PFSK-1 (cell line): ENCODE data around the gene HPCA.

Experiments used
- FOXP2 ChIP-seq: optimal IDR thresholded peaks from 2 replicates; pipeline ENCODE3; 2011; ENCODE audit warnings: borderline replicate concordance, control low read depth, inconsistent platforms; ENCODE audit not compliant: insufficient read depth; ENCODE audit errors: extremely low read length, extremely low read depth
- POLR2AphosphoS5 ChIP-seq: IDR thresholded peaks from 2 replicates; pipeline ENCODE4 v1.6.1; 2012; ENCODE audit warnings: low read depth, mild to moderate bottlenecking, control low read depth, low read length, moderate library complexity
- SIN3A ChIP-seq: IDR thresholded peaks from 2 replicates; pipeline ENCODE4 v1.6.1; 2012; ENCODE audit warnings: mild to moderate bottlenecking, low read length, moderate library complexity, borderline replicate concordance; ENCODE audit not compliant: insufficient read depth
- TAF1 ChIP-seq: IDR thresholded peaks from 2 replicates; pipeline ENCODE4 v1.6.1; 2012; ENCODE audit warnings: low read length, control low read depth, borderline replicate concordance; ENCODE audit not compliant: insufficient read depth
- TF ChIP-seq, protein P1 (sequence below), 2 experiments: IDR thresholded peaks; 2 replicates each; pipeline versions ENCODE4 v1.6.1 to v1.8.0; 2011 to 2012; ENCODE audit warnings: low read depth in 2 of 2, low read length in 2 of 2, control low read depth in 1 of 2, inconsistent platforms in 1 of 2, mild to moderate bottlenecking in 1 of 2, moderate library complexity in 1 of 2; ENCODE audit not compliant: insufficient read depth in 1 of 2

The HPCA gene

DNA sequence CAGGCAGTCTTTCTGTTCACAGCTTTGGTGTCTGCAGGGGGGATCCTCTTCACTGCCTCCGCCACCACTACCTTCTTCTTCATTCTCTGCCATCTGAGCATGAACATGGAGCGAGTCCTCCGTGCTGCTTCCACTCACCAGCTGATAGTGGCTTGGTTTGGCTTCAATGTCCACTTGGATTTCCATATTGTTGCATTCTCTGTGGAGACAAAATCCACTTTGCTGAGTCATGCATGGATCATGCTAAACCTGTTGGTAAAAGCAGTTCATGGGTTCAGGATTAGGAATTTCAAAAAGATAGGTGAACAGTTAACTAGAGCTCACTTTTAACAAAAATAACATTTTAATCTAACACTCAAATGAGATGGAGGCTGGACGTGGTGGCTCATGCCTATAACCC, 50.8 kb downstream of the HPCA start:
- TF ChIP-seq FOXP2 = no peak
- no peak for TF ChIP-seq TAF1

DNA sequence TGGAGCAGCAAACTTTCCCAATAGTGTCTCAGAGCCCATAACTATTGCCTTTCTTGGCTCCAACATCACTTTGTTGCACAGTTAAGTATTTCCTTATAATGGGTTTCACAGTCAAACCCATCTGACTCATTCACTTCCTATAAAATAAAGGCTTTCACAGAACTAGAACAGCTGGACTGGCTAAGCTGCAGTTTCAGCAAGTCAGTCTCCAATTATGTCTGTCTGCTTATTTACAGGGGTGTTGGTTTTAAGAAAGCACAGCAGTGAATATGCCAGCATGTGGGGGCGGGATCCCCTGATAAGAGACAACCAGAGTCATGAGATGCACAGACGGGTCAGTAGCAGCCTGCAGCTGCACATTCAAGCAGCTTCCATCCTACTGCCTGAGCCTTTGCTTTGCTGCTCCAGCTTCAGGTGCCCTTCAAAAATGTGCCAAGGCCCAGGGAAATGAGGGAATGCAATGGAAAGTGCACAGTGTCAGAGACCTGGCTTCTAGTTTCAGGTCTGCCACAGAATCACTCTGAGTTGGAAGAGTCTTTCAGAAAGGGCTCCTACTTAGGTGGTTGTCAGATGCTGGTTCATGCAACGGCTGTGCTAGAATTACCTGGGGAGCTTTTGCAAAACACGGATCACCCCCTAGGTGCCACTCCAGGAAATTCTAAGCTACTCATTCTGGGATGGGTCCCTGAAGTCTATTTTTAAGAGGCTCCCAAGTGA, 53.5 kb downstream of the HPCA start:
- TF ChIP-seq TAF1 (no peak), SIN3A (no peak), FOXP2 (no peak), POLR2AphosphoS5 (no peak)
- TF ChIP-seq, protein P1, sequence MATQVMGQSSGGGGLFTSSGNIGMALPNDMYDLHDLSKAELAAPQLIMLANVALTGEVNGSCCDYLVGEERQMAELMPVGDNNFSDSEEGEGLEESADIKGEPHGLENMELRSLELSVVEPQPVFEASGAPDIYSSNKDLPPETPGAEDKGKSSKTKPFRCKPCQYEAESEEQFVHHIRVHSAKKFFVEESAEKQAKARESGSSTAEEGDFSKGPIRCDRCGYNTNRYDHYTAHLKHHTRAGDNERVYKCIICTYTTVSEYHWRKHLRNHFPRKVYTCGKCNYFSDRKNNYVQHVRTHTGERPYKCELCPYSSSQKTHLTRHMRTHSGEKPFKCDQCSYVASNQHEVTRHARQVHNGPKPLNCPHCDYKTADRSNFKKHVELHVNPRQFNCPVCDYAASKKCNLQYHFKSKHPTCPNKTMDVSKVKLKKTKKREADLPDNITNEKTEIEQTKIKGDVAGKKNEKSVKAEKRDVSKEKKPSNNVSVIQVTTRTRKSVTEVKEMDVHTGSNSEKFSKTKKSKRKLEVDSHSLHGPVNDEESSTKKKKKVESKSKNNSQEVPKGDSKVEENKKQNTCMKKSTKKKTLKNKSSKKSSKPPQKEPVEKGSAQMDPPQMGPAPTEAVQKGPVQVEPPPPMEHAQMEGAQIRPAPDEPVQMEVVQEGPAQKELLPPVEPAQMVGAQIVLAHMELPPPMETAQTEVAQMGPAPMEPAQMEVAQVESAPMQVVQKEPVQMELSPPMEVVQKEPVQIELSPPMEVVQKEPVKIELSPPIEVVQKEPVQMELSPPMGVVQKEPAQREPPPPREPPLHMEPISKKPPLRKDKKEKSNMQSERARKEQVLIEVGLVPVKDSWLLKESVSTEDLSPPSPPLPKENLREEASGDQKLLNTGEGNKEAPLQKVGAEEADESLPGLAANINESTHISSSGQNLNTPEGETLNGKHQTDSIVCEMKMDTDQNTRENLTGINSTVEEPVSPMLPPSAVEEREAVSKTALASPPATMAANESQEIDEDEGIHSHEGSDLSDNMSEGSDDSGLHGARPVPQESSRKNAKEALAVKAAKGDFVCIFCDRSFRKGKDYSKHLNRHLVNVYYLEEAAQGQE (IDR thresholded peaks at IDR 0.05; ENCODE audit: insufficient read depth in 1 of 2, low read depth in 2 of 2, low read length in 2 of 2) = no peak

DNA sequence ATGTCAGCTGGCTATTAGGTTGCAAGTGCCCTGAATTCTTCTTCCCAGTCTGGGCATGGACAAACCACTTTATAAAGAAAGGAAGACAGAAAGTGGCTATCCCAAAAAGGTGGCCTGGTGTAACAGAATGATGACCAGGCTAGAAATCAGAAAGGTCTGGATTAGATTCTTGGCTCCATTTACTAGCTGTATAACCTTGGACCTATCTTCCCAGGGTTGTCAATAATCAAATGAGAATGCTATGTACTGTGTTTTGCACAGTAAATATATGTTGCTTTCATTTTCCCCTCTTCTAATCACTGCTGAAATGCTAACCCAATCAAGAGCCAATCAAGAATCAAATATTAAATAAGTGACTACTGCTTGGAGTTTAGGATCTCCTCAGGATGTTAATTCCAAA, 57.9 kb downstream of the HPCA start:
- TF ChIP-seq TAF1 (no peak), FOXP2 (no peak), POLR2AphosphoS5 (no peak), SIN3A (no peak)
- TF ChIP-seq, protein P1 (IDR thresholded peaks at IDR 0.05; ENCODE audit: insufficient read depth in 1 of 2, low read depth in 2 of 2, low read length in 2 of 2) = no peak
